ENCODE data around the gene SRD5A1.
"Not testable (repeated sequence)": the region's sequence is repeated elsewhere in the genome, so short reads cannot be mapped to it uniquely, and the experiment has no call there.

GRCh38 chr5:6645571-6646362, 12.5 kb downstream of the SRD5A1 start:
- not testable (repeated sequence) for TF ChIP-seq MAX (IDR thresholded peaks at IDR 0.05); POLR2AphosphoS2 (conservative IDR thresholded peaks at IDR 0.05; ENCODE audit: low read length)

Data from A549 (cell line).